ENCODE data around the gene MAP2K1.

DNA sequence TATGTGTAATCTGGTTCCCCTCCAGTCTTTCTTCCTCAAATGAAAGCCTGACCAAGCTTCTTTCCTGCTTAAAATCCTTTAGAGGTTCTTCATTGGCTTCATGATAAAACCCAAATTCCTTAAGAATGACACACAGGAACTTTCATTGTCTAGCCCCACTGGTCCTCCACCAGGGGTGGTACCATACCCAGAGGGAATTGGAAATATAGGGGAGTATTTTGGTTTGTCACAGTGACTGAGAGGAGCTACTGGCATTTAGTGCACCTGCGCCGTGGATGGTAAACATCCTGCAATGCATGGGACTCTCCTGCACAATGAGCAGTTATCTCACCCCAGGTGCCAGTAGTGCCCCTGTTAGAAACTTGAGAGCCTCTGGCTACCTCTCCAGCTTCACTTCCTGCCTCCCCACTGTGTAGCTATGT, 129.2 kb downstream of the MAP2K1 start:
- TF ChIP-seq EZH2 (IDR thresholded peaks at IDR 0.05) (no peak), POLR2AphosphoS5 (IDR thresholded peaks at IDR 0.05; ENCODE audit: borderline replicate concordance, low read depth, low read length) (no peak), FOXP2 (optimal IDR thresholded peaks at IDR 0.05; ENCODE audit: control extremely low read depth, extremely low read length, insufficient read depth) (no peak)
